Measurements from ENCODE around the gene AGBL1.

The AGBL1 gene

DNA sequence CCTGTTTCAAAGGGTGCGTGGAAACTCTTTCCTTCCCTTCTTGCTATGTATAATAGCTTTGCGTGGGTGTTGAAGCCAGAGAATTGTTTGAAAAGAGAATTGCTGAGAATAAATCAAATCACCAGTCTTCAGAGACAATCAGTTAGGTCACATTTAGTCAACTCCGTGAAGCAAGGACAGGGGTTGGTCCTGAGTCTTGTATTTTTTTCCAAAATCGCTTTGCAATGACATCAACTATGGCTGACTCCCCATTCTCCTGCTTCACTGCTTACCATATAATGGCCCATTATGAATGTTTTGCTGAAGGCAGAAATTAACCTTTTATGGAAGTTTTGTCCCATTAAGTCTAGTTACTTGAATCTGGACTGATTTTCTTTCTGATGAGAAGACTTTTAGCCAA lies 852.8 kb downstream of the AGBL1 start:
- Histone ChIP-seq H3K27ac (no peak overlapping the region), H3K36me3 (ENCODE audit: insufficient read depth) (no peaks in the 10 kb centered on the region), H2AFZ (ENCODE audit: low read depth) (no peak overlapping the region), H3K4me1 (ENCODE audit: low read depth, poor library complexity, severe bottlenecking) (no peaks in the 10 kb centered on the region), H3K4me3 (IDR thresholded peaks at IDR 0.05; ENCODE audit: insufficient read depth, low read depth, low read length) (no peak overlapping the region), H3K27me3 (ENCODE audit: insufficient read depth, low read depth) (no peaks in the 10 kb centered on the region), H3K4me2 (no peak overlapping the region), H3K79me2 (ENCODE audit: insufficient read depth, low read depth) (no peaks in the 10 kb centered on the region), H4K20me1 (ENCODE audit: insufficient read depth) (no peaks in the 10 kb centered on the region), H3K9ac (no peak overlapping the region)
- TF ChIP-seq, protein P1, sequence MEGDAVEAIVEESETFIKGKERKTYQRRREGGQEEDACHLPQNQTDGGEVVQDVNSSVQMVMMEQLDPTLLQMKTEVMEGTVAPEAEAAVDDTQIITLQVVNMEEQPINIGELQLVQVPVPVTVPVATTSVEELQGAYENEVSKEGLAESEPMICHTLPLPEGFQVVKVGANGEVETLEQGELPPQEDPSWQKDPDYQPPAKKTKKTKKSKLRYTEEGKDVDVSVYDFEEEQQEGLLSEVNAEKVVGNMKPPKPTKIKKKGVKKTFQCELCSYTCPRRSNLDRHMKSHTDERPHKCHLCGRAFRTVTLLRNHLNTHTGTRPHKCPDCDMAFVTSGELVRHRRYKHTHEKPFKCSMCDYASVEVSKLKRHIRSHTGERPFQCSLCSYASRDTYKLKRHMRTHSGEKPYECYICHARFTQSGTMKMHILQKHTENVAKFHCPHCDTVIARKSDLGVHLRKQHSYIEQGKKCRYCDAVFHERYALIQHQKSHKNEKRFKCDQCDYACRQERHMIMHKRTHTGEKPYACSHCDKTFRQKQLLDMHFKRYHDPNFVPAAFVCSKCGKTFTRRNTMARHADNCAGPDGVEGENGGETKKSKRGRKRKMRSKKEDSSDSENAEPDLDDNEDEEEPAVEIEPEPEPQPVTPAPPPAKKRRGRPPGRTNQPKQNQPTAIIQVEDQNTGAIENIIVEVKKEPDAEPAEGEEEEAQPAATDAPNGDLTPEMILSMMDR (conservative IDR thresholded peaks at IDR 0.05; ENCODE audit: low read depth, low read length) = no peak

DNA sequence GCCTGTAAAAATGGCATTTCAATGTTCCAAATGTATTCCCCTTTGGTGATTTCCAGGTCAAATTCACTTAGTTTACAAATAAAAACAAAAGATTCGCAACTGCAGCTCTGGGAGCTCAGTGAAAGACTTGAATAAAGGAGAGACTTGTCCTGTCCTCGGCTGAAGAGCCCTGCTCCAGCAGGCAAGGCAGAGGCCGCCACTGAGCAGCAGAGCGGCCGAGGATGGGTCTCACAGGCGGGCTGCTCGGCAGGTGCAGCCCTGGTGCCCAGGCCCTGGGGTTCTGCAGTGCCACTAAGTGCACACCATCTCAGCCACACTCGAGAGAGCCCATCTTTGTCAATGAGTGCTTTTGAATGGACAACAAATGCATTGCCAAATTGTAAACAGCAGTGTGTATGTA lies 856.2 kb downstream of the AGBL1 start:
- no peak overlapping the region for H3K27ac ChIP-seq
- TF ChIP-seq, protein P1 (conservative IDR thresholded peaks at IDR 0.05; ENCODE audit: low read depth, low read length) = no peak
- H4K20me1 ChIP-seq (ENCODE audit: insufficient read depth) = no peaks in the 10 kb centered on the region
- no peaks in the 10 kb centered on the region for H3K4me1 ChIP-seq (ENCODE audit: low read depth, poor library complexity, severe bottlenecking)
- no peak overlapping the region for H3K9ac ChIP-seq
- no peak overlapping the region for H2AFZ ChIP-seq (ENCODE audit: low read depth)
- no peak overlapping the region for H3K4me2 ChIP-seq
- H3K79me2 ChIP-seq (ENCODE audit: insufficient read depth, low read depth) = no peaks in the 10 kb centered on the region
- no peaks in the 10 kb centered on the region for H3K27me3 ChIP-seq (ENCODE audit: insufficient read depth, low read depth)
- no peaks in the 10 kb centered on the region for H3K36me3 ChIP-seq (ENCODE audit: insufficient read depth)
- no peak overlapping the region for H3K4me3 ChIP-seq (IDR thresholded peaks at IDR 0.05; ENCODE audit: insufficient read depth, low read depth, low read length)

DNA sequence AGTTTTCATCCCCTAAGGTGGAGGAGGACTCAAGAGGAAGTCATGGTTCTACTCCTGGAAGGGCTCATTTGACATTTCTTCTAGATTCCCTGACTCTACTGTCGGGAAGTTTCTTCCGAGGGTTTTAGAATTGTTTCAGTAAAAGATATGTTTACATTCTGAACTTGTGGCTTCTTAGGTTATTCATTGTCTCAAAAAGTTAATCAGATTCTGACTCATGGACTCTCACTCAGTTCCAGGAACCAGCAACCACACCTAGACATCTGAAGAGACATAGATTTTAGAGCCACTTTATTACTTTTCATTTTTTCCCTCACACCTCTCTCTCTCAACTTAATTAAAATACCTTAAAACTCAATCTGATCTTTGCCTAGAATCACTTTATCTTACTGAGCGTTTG lies 862.6 kb downstream of the AGBL1 start:
- Histone ChIP-seq H3K4me2 (no peak overlapping the region), H3K27me3 (ENCODE audit: insufficient read depth, low read depth) (no peaks in the 10 kb centered on the region), H4K20me1 (ENCODE audit: insufficient read depth) (no peaks in the 10 kb centered on the region), H3K36me3 (ENCODE audit: insufficient read depth) (no peaks in the 10 kb centered on the region), H3K27ac (no peak overlapping the region), H3K4me1 (ENCODE audit: low read depth, poor library complexity, severe bottlenecking) (no peaks in the 10 kb centered on the region), H2AFZ (ENCODE audit: low read depth) (no peak overlapping the region), H3K4me3 (IDR thresholded peaks at IDR 0.05; ENCODE audit: insufficient read depth, low read depth, low read length) (no peak overlapping the region), H3K79me2 (ENCODE audit: insufficient read depth, low read depth) (no peaks in the 10 kb centered on the region), H3K9ac (no peak overlapping the region)
- TF ChIP-seq, protein P1 (conservative IDR thresholded peaks at IDR 0.05; ENCODE audit: low read depth, low read length) = no peak

DNA sequence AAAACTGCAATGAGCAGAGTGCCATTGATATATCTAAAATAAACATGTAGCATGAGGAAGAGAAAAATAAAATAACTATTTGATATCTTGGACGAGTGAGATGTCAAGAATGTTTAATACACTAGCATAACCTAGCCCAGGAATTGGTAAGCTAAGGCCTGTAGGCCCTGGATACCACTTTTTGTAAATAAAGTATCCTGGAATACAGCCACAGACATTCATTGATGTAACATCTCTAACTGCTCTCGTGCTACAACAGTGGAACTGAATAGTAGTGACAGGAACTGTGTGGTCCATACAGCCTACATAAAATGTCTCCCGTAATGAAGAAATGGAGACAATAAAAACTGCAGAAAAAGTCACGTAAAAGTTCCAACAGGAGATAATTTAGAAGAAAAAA lies 869.0 kb downstream of the AGBL1 start:
- no peaks in the 10 kb centered on the region for H4K20me1 ChIP-seq (ENCODE audit: insufficient read depth)
- H3K27ac ChIP-seq = no peak overlapping the region
- H3K4me1 ChIP-seq (ENCODE audit: low read depth, poor library complexity, severe bottlenecking) = no peaks in the 10 kb centered on the region
- no peak overlapping the region for H3K4me3 ChIP-seq (IDR thresholded peaks at IDR 0.05; ENCODE audit: insufficient read depth, low read depth, low read length)
- no peak overlapping the region for H2AFZ ChIP-seq (ENCODE audit: low read depth)
- H3K4me2 ChIP-seq = no peak overlapping the region
- TF ChIP-seq, protein P1 (conservative IDR thresholded peaks at IDR 0.05; ENCODE audit: low read depth, low read length) = no peak
- H3K27me3 ChIP-seq (ENCODE audit: insufficient read depth, low read depth) = no peaks in the 10 kb centered on the region
- no peaks in the 10 kb centered on the region for H3K36me3 ChIP-seq (ENCODE audit: insufficient read depth)
- H3K79me2 ChIP-seq (ENCODE audit: insufficient read depth, low read depth) = no peaks in the 10 kb centered on the region
- H3K9ac ChIP-seq = no peak overlapping the region

DNA sequence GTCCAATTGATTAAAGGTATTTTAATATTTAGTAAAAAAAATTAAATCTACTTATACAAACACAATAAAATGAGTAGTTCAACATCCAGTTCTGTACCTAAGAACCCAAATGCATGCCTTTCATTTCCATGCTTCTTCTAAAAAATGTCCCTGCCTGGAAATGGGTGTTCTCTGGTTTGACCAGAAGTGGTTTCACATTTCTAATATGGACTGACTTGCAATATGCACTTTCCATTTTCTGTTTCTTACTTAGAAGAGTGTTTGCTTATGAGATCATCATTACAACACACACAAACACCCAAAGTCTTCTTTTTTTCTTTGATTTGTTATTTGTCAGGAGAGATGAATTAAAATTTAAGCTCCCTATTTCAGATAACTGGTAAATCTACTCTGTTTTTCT lies 879.6 kb downstream of the AGBL1 start:
- H3K9ac ChIP-seq = no peak overlapping the region

More for the DNA sequence above, 879.6 kb downstream of the AGBL1 start:
- Histone ChIP-seq H2AFZ (ENCODE audit: low read depth) (no peak overlapping the region), H3K4me2 (no peak overlapping the region), H3K4me3 (IDR thresholded peaks at IDR 0.05; ENCODE audit: insufficient read depth, low read depth, low read length) (no peak overlapping the region), H3K79me2 (ENCODE audit: insufficient read depth, low read depth) (no peaks in the 10 kb centered on the region), H4K20me1 (ENCODE audit: insufficient read depth) (no peaks in the 10 kb centered on the region), H3K27ac (no peak overlapping the region), H3K36me3 (ENCODE audit: insufficient read depth) (no peaks in the 10 kb centered on the region), H3K27me3 (ENCODE audit: insufficient read depth, low read depth) (no peaks in the 10 kb centered on the region), H3K4me1 (ENCODE audit: low read depth, poor library complexity, severe bottlenecking) (no peaks in the 10 kb centered on the region)
- TF ChIP-seq, protein P1 (conservative IDR thresholded peaks at IDR 0.05; ENCODE audit: low read depth, low read length) = no peak
